Trophoblast cell (in vitro differentiated cells and primary cell): ENCODE data around the gene METAP1D.

Experiments used
- DNase-seq, 2 donors: peaks; one replicate each; pipeline ENCODE4 v3.0.0-alpha.2; 2016
- H2AFZ ChIP-seq: 2 replicates; pipeline ENCODE4 v1.6.1; 2013; ENCODE audit warnings: low read length, moderate library complexity, mild to moderate bottlenecking; ENCODE audit not compliant: insufficient read depth, poor library complexity
- H2AK5ac ChIP-seq: 2 replicates; pipeline ENCODE4 v1.6.1; 2013; ENCODE audit warnings: mild to moderate bottlenecking, low read length
- H2BK120ac ChIP-seq: 2 replicates; pipeline ENCODE4 v1.6.1; 2013; ENCODE audit warnings: low read length, mild to moderate bottlenecking, moderate library complexity; ENCODE audit not compliant: insufficient read depth, poor library complexity
- H2BK12ac ChIP-seq: 2 replicates; pipeline ENCODE4 v1.6.1; 2013; ENCODE audit warnings: mild to moderate bottlenecking, low read length, moderate library complexity
- H2BK5ac ChIP-seq: 2 replicates; pipeline ENCODE4 v1.6.1; 2013; ENCODE audit warnings: low read length, low read depth, moderate library complexity, mild to moderate bottlenecking; ENCODE audit not compliant: poor library complexity
- H3K14ac ChIP-seq: 2 replicates; pipeline ENCODE4 v1.6.1; 2013; ENCODE audit warnings: mild to moderate bottlenecking, low read length
- H3K18ac ChIP-seq: 2 replicates; pipeline ENCODE4 v1.6.1; 2013; ENCODE audit warnings: mild to moderate bottlenecking, low read length
- H3K23ac ChIP-seq: 2 replicates; pipeline ENCODE4 v1.6.1; 2013; ENCODE audit warnings: low read length
- H3K27ac ChIP-seq: 2 replicates; pipeline ENCODE4 v1.5.1; 2013; ENCODE audit warnings: low read depth, mild to moderate bottlenecking, inconsistent platforms, low read length, moderate library complexity
- H3K27me3 ChIP-seq: 2 replicates; pipeline ENCODE4 v1.6.1; 2013; ENCODE audit warnings: inconsistent platforms, mild to moderate bottlenecking, low read length, moderate library complexity; ENCODE audit not compliant: insufficient read depth
- H3K36me3 ChIP-seq, 2 experiments: 1 replicate in 1 of 2; 2 replicates in 1 of 2; pipeline ENCODE4 v1.6.1; 2013; ENCODE audit warnings: low read length in 2 of 2, mild to moderate bottlenecking in 2 of 2, moderate library complexity in 1 of 2; ENCODE audit not compliant: insufficient read depth in 2 of 2, control insufficient read depth in 1 of 2
- H3K4ac ChIP-seq: 2 replicates; pipeline ENCODE4 v1.6.1; 2013; ENCODE audit warnings: low read depth, mild to moderate bottlenecking, low read length, moderate library complexity
- H3K4me1 ChIP-seq, 2 experiments: 1 replicate in 1 of 2; 2 replicates in 1 of 2; pipeline ENCODE4 v1.6.1; 2013; ENCODE audit warnings: low read length in 2 of 2, mild to moderate bottlenecking in 2 of 2, moderate library complexity in 1 of 2; ENCODE audit not compliant: insufficient read depth in 2 of 2, control insufficient read depth in 1 of 2
- H3K4me2 ChIP-seq: 2 replicates; pipeline ENCODE4 v1.6.1; 2013; ENCODE audit warnings: inconsistent platforms, mild to moderate bottlenecking, low read length, moderate library complexity
- H3K4me3 ChIP-seq: 2 replicates; pipeline ENCODE4 v1.5.1; 2013; ENCODE audit warnings: mild to moderate bottlenecking, low read depth, low read length, inconsistent platforms
- H3K79me1 ChIP-seq: one replicate; pipeline ENCODE4 v1.6.1; 2013; ENCODE audit warnings: low read length
- H3K79me2 ChIP-seq: 2 replicates; pipeline ENCODE4 v1.6.1; 2013; ENCODE audit warnings: low read length, mild to moderate bottlenecking; ENCODE audit not compliant: control insufficient read depth, insufficient read depth, poor library complexity
- H3K9ac ChIP-seq: 2 replicates; pipeline ENCODE4 v1.6.1; 2013; ENCODE audit warnings: mild to moderate bottlenecking, low read length
- H3K9me3 ChIP-seq: 2 replicates; pipeline ENCODE4 v1.6.1; 2013; ENCODE audit warnings: low read depth, mild to moderate bottlenecking, control low read depth, inconsistent platforms, low read length; ENCODE audit not compliant: insufficient read depth
- H4K12ac ChIP-seq: 2 replicates; pipeline ENCODE4 v1.6.1; 2013; ENCODE audit warnings: low read depth, mild to moderate bottlenecking, low read length, moderate library complexity
- H4K8ac ChIP-seq: 2 replicates; pipeline ENCODE4 v1.6.1; 2013; ENCODE audit warnings: low read depth, mild to moderate bottlenecking, low read length, moderate library complexity
- H4K91ac ChIP-seq: one replicate; pipeline ENCODE4 v1.6.1; 2013; ENCODE audit warnings: low read depth, mild to moderate bottlenecking, low read length, moderate library complexity
- WGBS: extraction: QIAGEN DNeasy Blood & Tissue Kit; methylation state at CpG from one replicate; pipeline ENCODE4 v1.1.7; 2013; ENCODE audit warnings: missing lambda C conversion rate; ENCODE audit not compliant: insufficient read length, insufficient coverage; ENCODE audit errors: extremely low coverage; 5-methylcytosine and 5-hydroxymethylcytosine counted together

Gene METAP1D

GRCh38 chr2:171966235-171966634 lies 33.5 kb upstream of the METAP1D start:
- no peak for DNase-seq
- H4K8ac ChIP-seq: no peak overlapping the region
- no peak overlapping the region for H2BK5ac ChIP-seq
- no peak overlapping the region for H3K4ac ChIP-seq
- H4K91ac ChIP-seq: no peak overlapping the region
- peaks cover 5 to 8% of the 10 kb centered on the region in 2 experiments for H3K36me3 ChIP-seq
- H3K23ac ChIP-seq: no peak overlapping the region
- no peaks in the 10 kb centered on the region for H3K27me3 ChIP-seq
- no peak overlapping the region for H2BK120ac ChIP-seq
- no peak overlapping the region for H3K9ac ChIP-seq
- no peak overlapping the region for H3K4me2 ChIP-seq
- no peaks in the 10 kb centered on the region for H3K4me1 ChIP-seq
- H4K12ac ChIP-seq: no peak overlapping the region
- WGBS: no CpG with 5 or more reads among the region's 8 CpGs
- no peaks in the 10 kb centered on the region for H3K79me2 ChIP-seq
- no peak overlapping the region for H3K4me3 ChIP-seq
- H2AK5ac ChIP-seq: no peak overlapping the region
- H2AFZ ChIP-seq: no peak overlapping the region
- H3K18ac ChIP-seq: no peak overlapping the region
- H3K27ac ChIP-seq: no peak overlapping the region
- no peaks in the 10 kb centered on the region for H3K79me1 ChIP-seq
- H3K14ac ChIP-seq: no peak overlapping the region
- no peak overlapping the region for H2BK12ac ChIP-seq
- no peaks in the 10 kb centered on the region for H3K9me3 ChIP-seq

- Histone ChIP-seq H2BK5ac (no peak overlapping the region), H3K4me3 (no peak overlapping the region), H3K79me1 (no peaks in the 10 kb centered on the region), H3K23ac (no peak overlapping the region), H4K8ac (no peak overlapping the region), H2BK12ac (no peak overlapping the region), H4K91ac (no peak overlapping the region), H3K4me1 (no peaks in the 10 kb centered on the region), H3K4me2 (no peak overlapping the region), H2AK5ac (no peak overlapping the region), H3K27me3 (no peaks in the 10 kb centered on the region), H3K79me2 (no peaks in the 10 kb centered on the region), H2AFZ (no peak overlapping the region), H4K12ac (no peak overlapping the region), H3K9ac (no peak overlapping the region), H3K9me3 (peaks cover under 1% of the 10 kb centered on the region), H3K14ac (no peak overlapping the region), H2BK120ac (no peak overlapping the region), H3K27ac (no peak overlapping the region), H3K4ac (no peak overlapping the region), H3K18ac (no peak overlapping the region), H3K36me3 (peaks cover 5 to 9% of the 10 kb centered on the region in 2 experiments)
- no peak for DNase-seq
Observed at GRCh38 chr2:171966688-171967087, 33.1 kb upstream of the METAP1D start.

GRCh38 chr2:171968509-171968908 lies 31.2 kb upstream of the METAP1D start:
- H4K91ac ChIP-seq: no peak overlapping the region
- no peak for DNase-seq

GRCh38 chr2:171972329-171972982 lies 27.3 kb upstream of the METAP1D start:
- no peak for DNase-seq
- Histone ChIP-seq H2BK5ac (no peak overlapping the region), H3K4me1 (no peaks in the 10 kb centered on the region), H4K12ac (no peak overlapping the region), H3K27me3 (no peaks in the 10 kb centered on the region), H3K36me3 (peaks cover 8 to 15% of the 10 kb centered on the region in 2 experiments), H3K14ac (no peak overlapping the region), H3K9me3 (peaks cover 3% of the 10 kb centered on the region), H3K27ac (no peak overlapping the region), H3K4me3 (no peak overlapping the region), H2AK5ac (no peak overlapping the region), H3K79me2 (no peaks in the 10 kb centered on the region), H3K9ac (no peak overlapping the region), H2BK12ac (no peak overlapping the region), H3K23ac (no peak overlapping the region), H3K79me1 (no peaks in the 10 kb centered on the region), H4K8ac (no peak overlapping the region), H2BK120ac (no peak overlapping the region), H4K91ac (no peak overlapping the region), H3K4ac (no peak overlapping the region), H2AFZ (no peak overlapping the region), H3K18ac (peak overlapping the region; percentile 46), H3K4me2 (no peak overlapping the region)
- no CpG with 5 or more reads among the region's 2 CpGs for WGBS

More at GRCh38 chr2:171968509-171968908, 31.2 kb upstream of the METAP1D start:
- no peak overlapping the region for H4K8ac ChIP-seq
- no peak overlapping the region for H3K9ac ChIP-seq
- H2BK5ac ChIP-seq: no peak overlapping the region
- no peaks in the 10 kb centered on the region for H3K27me3 ChIP-seq
- H3K79me2 ChIP-seq: no peaks in the 10 kb centered on the region
- no peaks in the 10 kb centered on the region for H3K4me1 ChIP-seq
- no peak overlapping the region for H3K14ac ChIP-seq
- no peak overlapping the region for H3K18ac ChIP-seq
- no peak overlapping the region for H3K4me2 ChIP-seq
- no peak overlapping the region for H3K23ac ChIP-seq
- no peak overlapping the region for H2AK5ac ChIP-seq
- H2AFZ ChIP-seq: no peak overlapping the region
- H3K9me3 ChIP-seq: peaks cover 3% of the 10 kb centered on the region
- no peak overlapping the region for H4K12ac ChIP-seq
- H3K27ac ChIP-seq: no peak overlapping the region
- H2BK12ac ChIP-seq: no peak overlapping the region
- H3K36me3 ChIP-seq: peaks cover 7 to 13% of the 10 kb centered on the region in 2 experiments
- no peak overlapping the region for H3K4me3 ChIP-seq
- H3K4ac ChIP-seq: no peak overlapping the region
- H2BK120ac ChIP-seq: no peak overlapping the region
- no peaks in the 10 kb centered on the region for H3K79me1 ChIP-seq
